GM19023 (cell line): ENCODE results near the gene LTK.

Experiments
- ATAC-seq: cut with Tn5 transposase; IDR thresholded peaks from one replicate; pipeline ENCODE4 v1.9.1; 2021; ENCODE audit warnings: mild to moderate bottlenecking, moderate library complexity; ENCODE audit not compliant: unreplicated experiment

Gene LTK

GRCh38 chr15:41530363-41530956 lies 16.8 kb upstream of the LTK start:
- ATAC-seq = no peak

GRCh38 chr15:41523097-41523496 lies 9.5 kb upstream of the LTK start:
- ATAC-seq = no peak

DNA sequence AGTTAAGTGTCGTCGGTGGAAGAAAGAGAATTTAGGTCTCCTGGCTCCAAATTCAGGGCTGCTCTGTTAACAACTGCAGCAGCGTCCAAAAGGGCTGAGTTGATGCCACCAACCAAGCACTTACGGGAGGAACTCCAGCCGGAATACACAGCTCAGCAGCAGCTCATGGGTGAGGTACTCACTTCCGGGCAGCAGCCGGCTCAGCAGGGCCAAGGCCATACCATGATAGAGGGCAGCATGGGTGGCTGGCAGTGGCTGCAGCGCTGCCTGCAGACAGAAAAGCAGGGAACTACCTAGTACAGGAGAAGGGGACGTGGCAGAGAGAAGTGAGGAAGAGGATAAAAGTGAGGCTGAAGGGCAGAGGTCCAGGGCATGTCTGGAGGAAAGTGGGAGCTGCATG lies 8.0 kb upstream of the LTK start:
- no peak for ATAC-seq

DNA sequence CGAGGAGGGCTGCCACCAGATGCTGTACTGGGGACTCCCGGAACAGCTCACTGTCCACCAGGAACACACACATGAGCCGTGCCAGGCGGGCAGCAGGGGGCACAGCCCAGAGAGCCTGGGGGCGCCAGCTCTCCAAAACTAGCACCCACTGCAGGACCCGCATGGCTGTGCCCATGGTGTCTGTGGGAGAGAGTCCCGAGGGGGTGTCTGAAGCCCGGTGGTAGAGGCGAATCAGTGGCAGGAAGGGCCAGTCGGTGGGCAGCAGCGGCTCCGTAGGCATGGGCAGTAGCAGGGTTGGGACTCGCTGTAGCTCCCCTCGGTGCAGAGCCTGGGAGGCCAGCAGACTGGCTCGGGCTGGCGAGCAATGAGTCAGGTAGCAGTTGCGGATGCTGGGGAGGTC lies 7.0 kb upstream of the LTK start:
- no peak for ATAC-seq

DNA sequence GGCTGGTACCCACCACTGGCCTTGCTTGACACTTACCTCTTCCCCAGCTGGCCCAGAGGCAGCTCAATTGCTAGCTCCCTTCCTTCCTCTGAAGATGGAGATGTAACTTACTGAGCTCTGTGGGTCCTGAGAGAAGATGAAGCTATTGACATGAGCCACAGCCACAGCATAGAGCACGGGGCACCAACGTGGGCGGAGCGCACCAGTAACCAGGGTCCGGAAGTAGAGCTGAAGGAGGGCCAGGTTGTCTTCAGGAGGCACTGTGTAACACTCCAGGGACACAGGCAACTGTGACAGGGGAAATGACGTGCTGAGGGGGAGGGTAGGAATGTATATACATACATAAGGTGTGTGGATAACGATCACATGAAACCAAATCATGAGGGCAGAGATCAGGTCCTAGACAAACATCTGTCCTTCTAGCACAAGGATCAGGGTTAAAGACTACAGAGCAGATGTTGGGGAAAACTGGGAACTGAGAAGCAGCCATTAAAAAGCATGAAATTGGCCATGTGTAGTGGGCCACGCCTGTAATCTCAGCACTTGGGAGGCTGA lies 4.3 kb upstream of the LTK start:
- no peak for ATAC-seq

- ATAC-seq = no peak
Measured at GRCh38 chr15:41512940-41513505, 604 bp downstream of the LTK start.

DNA sequence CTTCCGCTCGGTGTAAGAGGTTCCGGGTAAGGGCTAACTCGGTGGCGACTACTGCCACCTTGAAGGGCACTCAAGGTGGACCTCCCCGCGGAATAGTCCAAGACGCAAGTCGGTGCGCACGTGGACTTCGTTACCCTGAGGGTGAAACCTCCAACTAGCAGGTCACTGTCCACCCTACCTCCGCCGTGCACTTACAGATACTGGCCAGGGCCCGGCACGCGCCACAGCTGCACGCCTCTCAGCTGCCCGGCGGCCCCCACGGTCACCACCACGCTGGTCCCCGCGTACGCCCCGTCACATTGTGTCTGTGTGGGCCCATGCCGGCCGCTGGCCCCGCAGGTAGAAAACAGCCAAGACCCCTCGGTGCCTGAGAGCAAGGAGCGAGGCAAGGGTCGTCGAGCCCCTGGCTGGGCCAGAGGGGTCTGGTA lies 1.1 kb downstream of the LTK start:
- no peak for ATAC-seq

DNA sequence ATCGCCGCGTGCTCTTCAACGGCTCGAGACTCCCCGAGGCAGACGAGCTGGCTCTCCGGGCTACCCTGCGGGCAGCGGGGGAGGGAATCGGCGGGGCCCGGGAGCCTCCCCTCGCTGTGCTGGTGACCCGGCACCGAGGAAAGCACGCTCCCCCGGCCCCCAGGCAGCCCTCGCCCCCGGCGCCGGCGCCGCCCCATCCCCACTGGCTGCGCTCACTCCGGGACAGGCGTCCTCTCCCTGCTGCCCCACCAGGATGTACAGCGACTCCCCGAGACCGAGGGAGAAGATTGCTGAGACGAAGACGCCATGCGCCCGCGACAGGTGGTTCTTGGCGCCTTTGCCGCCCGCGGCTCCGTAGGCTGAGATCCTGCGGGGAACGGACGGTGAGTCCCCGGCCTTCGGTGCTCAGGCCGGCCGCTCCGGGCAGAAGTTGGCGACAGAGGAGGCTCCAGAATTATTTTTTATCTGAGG lies 1.7 kb downstream of the LTK start:
- no peak for ATAC-seq

DNA sequence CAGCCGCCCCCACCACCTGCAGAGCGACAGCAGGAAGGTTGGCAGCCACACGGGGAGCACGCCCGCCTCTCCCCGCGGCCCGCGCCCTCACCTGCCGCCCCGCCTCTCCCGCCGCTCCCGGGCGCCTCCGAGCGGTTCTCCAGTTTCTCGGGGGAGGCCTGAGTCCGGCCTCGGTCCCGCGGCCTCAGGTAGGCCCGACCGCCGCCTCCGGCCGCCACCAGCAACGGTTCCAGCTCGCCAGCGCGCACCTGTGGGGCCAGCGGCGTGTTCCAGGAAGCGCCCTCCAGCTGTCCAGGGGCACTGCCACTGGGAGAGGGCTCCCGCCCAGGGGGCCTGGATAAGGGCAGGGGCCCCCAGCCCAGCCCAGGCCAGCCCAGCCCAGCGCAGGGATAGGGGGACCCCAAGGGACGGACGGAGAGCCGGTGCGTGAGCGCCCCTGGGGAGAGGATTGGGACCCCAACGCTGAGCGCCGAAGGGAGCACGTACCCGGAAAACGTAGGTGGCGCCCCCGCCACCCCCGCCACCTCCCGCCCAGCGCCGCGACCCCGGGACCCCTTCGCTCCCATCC lies 2.2 kb downstream of the LTK start:
- no peak for ATAC-seq

DNA sequence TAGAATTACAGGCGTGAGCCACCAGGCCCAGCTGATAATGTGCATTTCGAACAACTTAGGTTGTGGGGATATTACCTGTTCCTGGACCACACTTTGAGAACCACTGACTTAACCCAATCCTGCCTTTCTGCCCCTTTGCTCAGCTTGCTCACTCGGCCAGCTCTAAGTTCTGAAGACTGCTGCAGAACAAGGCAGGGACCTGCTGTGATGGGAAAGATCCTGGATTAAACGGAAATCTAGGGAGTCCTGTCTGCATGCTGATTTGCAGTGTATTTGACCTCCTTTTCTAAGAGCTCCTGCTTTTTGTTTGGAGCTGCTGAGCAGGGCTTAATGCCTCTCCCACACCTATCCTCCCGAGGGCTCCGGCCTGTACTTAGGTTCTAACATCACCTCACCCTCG lies 2.9 kb downstream of the LTK start:
- no peak for ATAC-seq

DNA sequence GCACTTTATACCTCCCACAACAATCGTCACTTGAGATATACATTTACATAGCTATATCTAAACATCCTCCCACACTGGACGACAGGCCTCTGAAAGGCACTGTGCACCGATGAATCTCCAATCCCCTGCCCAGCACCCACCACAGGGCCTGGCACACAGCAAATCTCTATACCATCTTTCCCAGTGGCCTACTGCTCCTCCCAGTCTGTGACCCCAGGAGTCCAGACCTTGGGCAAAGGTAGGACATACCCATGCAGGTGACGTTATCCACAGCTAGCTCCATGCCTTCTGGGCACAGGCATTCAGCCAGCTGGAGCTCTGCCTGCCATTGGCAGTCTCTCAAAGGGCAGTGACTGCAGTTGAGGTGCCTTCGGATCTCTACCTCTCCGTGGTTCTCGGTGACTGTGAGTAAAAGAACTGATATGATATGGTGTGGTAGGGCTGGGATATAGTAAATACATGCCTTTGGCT lies 5.8 kb downstream of the LTK start:
- ATAC-seq = no peak

GRCh38 chr15:41506796-41507341 lies 6.8 kb downstream of the LTK start:
- no peak for ATAC-seq

DNA sequence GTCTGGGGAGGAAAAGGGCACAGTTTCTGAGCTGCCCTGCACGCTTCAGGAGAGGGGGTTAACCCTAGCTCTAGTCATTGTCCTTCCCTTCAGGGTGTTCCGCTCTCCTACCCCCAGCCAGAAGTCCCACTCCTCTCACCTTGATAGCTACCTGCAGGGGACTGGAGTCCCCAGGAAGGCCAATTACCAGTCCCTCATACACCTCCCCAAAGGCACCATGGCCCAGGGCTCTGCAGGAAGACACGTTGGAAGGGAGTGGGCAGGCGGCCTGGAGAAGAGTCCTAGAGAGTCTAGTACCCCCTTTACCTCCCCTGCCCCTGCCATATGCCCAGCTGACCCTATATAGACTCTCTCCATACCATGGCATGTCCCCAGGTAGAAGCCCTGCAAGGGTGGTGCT lies 7.9 kb downstream of the LTK start:
- ATAC-seq = no peak

GRCh38 chr15:41504751-41505492 lies 8.7 kb downstream of the LTK start:
- ATAC-seq = no peak

- no peak for ATAC-seq
Measured at GRCh38 chr15:41503669-41504010, 10.0 kb downstream of the LTK start.

DNA sequence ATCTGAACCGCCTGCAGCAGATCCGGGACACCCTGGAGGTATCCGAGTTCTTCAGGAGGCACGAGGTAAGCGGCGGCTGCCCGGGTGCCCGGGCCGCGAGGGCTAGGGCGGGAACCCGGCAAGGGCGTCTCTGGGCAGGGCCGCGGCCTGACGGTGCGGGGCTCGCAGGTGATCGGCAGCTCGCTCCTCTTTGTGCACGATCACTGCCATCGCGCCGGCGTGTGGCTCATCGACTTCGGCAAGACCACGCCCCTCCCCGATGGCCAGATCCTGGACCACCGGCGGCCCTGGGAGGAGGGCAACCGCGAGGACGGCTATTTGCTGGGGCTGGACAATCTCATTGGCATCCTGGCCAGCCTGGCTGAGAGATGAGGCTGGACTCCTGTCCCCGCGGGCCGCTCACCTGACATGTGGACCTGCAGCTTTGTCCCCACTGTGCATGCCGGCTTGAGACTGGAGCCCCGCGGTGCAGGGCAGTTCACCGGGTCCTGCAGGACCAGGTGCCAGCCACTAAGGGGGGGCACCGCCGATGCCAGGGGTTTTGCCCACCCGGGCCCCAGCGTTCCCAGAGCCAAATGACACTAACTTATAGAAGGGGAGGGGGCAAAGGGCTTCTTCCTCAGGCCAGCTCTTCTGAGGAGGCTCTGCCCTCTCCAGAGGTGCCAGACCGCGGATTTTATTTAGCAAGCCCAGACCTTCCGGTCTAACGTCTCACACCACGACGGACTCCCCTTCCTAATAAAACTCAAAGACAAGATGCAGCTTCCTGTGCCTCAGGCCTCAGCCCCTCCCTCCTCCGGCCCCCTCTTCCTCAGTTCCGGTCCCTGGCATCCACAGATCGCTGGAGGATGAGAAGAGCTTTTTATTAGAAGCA lies 10.6 kb downstream of the LTK start:
- no peak for ATAC-seq

DNA sequence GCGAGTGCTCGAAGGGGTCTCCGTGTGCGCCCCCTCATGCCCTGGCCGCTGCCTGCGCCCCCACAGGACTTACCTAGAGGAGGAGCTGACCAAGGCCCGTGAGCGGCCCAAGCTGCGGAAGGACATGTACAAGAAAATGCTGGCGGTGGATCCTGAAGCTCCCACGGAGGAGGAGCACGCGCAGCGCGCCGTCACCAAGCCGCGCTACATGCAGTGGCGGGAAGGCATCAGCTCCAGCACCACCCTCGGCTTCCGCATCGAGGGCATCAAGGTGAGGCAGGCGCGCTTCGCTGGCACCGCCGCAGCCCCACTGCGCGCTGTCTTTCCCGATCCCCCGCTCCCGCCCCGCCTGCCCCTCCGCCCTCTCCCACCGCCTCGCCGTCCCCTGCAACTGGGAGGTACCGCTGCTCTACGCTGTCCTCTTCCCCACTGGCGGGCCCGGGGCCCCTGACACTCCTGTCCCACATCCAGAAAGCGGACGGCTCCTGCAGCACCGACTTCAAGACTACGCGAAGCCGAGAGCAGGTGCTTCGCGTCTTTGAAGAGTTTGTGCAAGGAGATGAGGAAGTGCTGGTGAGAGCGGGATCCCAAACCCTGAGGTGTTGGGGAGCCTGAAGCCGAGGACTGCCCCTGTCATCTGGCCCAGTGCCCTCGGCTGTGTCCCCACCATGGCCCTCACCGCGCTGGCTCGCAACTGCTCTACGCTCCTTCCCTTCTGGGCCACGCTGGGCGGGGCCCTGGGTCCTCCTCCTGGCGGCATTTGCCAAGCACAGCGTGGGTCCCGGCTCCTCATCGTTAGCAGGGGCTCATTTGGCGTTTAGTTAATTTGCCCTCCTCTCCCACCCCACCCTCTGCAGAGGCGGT lies 11.5 kb downstream of the LTK start:
- ATAC-seq = no peak

- peak; percentile 41 for ATAC-seq
Measured at GRCh38 chr15:41501191-41501917, 12.3 kb downstream of the LTK start.
